Cardiac atrium fibroblast (primary cell): ENCODE results near the gene IFNL1. TPM values are rescaled to one million over a fixed set of nuclear protein-coding genes. Genes with fewer than 3 reads are reported as not detected.

Source experiments
- total RNA-seq: library from RNA; depleted of rRNA; stranded (reverse); fragments of >200 nt; gene quantifications from 2 replicates; pipeline ENCODE4 v1.2.3, GENCODE V29; 2015

IFNL1 gene
- not detected in 2 replicates for total RNA-seq

GRCh38 chr19:39296055-39296645 is at the start of gene IFNL1:
TSS of gene IFNL1 (plus strand) at chr19:39296407. CDS start at chr19:39296422, 15 bp downstream.

GRCh38 chr19:39248806-39249205 is 47.4 kb upstream of the IFNL1 start, which contains the start of gene IFNL4:
TSS of gene IFNL4 (minus strand) at chr19:39248856.

GRCh38 chr19:39268085-39268484 is 28.1 kb upstream of the IFNL1 start, which contains the start of gene IFNL2:
TSS of gene IFNL2 (plus strand) at chr19:39268396. CDS start at chr19:39268569, 173 bp downstream.

GRCh38 chr19:39341719-39342604 is 45.8 kb downstream of the IFNL1 start, which contains the start of gene SAMD4B:
TSS of gene SAMD4B (plus strand) at chr19:39342421. CDS start at chr19:39356894, 14,473 bp downstream.

Other genes starting within 250 kb of the IFNL1 start
- gene ACP7, start 212.0 kb upstream of the IFNL1 start, total RNA-seq: not detected in 2 replicates
- 7.0 and 9.1 TPM in 2 replicates for gene PAK4, start 170.6 kb upstream of the IFNL1 start, total RNA-seq
- not detected in 2 replicates for gene NCCRP1, start 99.4 kb upstream of the IFNL1 start, total RNA-seq
- not detected in 2 replicates for gene SYCN, start 92.1 kb upstream of the IFNL1 start, total RNA-seq
- not detected in 2 replicates for gene IFNL3, start 51.4 kb upstream of the IFNL1 start, total RNA-seq
- not detected in 2 replicates for gene IFNL4, start 47.6 kb upstream of the IFNL1 start, total RNA-seq
- not detected in 2 replicates for gene IFNL2, start 28.0 kb upstream of the IFNL1 start, total RNA-seq
- not detected in 2 replicates for gene LRFN1, start 24.5 kb downstream of the IFNL1 start, total RNA-seq
- 4.4 and 21.8 TPM in 2 replicates for gene GMFG, start 39.6 kb downstream of the IFNL1 start, total RNA-seq
- gene SAMD4B, start 46.0 kb downstream of the IFNL1 start, total RNA-seq: 45.1 and 55.7 TPM in 2 replicates
- 40.2 and 95.3 TPM in 2 replicates for gene PAF1, start 94.7 kb downstream of the IFNL1 start, total RNA-seq
- gene MED29, start 95.0 kb downstream of the IFNL1 start, total RNA-seq: 24.7 and 25.8 TPM in 2 replicates
- 47.3 and 97.1 TPM in 2 replicates for gene ZFP36, start 110.4 kb downstream of the IFNL1 start, total RNA-seq
- gene PLEKHG2, start 116.3 kb downstream of the IFNL1 start, total RNA-seq: 26.2 and 30.3 TPM in 2 replicates
- 1,521 and 1,655 TPM in 2 replicates for gene RPS16, start 139.5 kb downstream of the IFNL1 start, total RNA-seq
- 58.1 and 65.3 TPM in 2 replicates for gene SUPT5H, start 149.2 kb downstream of the IFNL1 start, total RNA-seq
- gene TIMM50, start 184.4 kb downstream of the IFNL1 start, total RNA-seq: 62.0 and 74.4 TPM in 2 replicates
- gene DLL3, start 202.5 kb downstream of the IFNL1 start, total RNA-seq: 0.97 and 2.2 TPM in 2 replicates
- gene SELENOV, start 218.7 kb downstream of the IFNL1 start, total RNA-seq: not detected in 2 replicates
- gene EID2B, start 236.4 kb downstream of the IFNL1 start, total RNA-seq: 1.4 and 2.9 TPM in 2 replicates
- 3.8 and 6.8 TPM in 2 replicates for gene EID2, start 243.8 kb downstream of the IFNL1 start, total RNA-seq